ENCODE results near the gene CARS2.
"Not testable (repeated sequence)": the region's sequence is repeated elsewhere in the genome, so short reads cannot be mapped to it uniquely, and the experiment has no call there.

CARS2 gene

GRCh38 chr13:110706570-110707372 is 855 bp upstream of the CARS2 start:
- DNase-seq (ENCODE audit: low spot score): no peak

- no peak for DNase-seq (ENCODE audit: low spot score)
Observed at GRCh38 chr13:110705356-110705825, 525 bp downstream of the CARS2 start.

- no peak for DNase-seq (ENCODE audit: low spot score)
Observed at GRCh38 chr13:110702591-110703526, 3.1 kb downstream of the CARS2 start.

GRCh38 chr13:110702089-110702488 is 3.8 kb downstream of the CARS2 start:
- DNase-seq (ENCODE audit: low spot score): no peak

- DNase-seq (ENCODE audit: low spot score): not testable (repeated sequence)
Observed at GRCh38 chr13:110701061-110701460, 4.9 kb downstream of the CARS2 start.

GRCh38 chr13:110700641-110701040 is 5.3 kb downstream of the CARS2 start:
- DNase-seq (ENCODE audit: low spot score): no peak

- no peak for DNase-seq (ENCODE audit: low spot score)
Observed at GRCh38 chr13:110700186-110700585, 5.7 kb downstream of the CARS2 start.

GRCh38 chr13:110699148-110700145 is 6.5 kb downstream of the CARS2 start:
- no peak for DNase-seq (ENCODE audit: low spot score)

- peak; percentile 38 for DNase-seq (ENCODE audit: low spot score)
Observed at GRCh38 chr13:110698689-110699088, 7.2 kb downstream of the CARS2 start.

- no peak for DNase-seq (ENCODE audit: low spot score)
Observed at GRCh38 chr13:110697842-110698241, 8.1 kb downstream of the CARS2 start.

GRCh38 chr13:110696776-110697175 is 9.1 kb downstream of the CARS2 start:
- DNase-seq (ENCODE audit: low spot score): no peak

- DNase-seq (ENCODE audit: low spot score): not testable (repeated sequence)
Observed at GRCh38 chr13:110695774-110696173, 10.1 kb downstream of the CARS2 start.

GRCh38 chr13:110690516-110690915 is 15.4 kb downstream of the CARS2 start:
- no peak for DNase-seq (ENCODE audit: low spot score)

- no peak for DNase-seq (ENCODE audit: low spot score)
Observed at GRCh38 chr13:110689711-110690110, 16.2 kb downstream of the CARS2 start.

GRCh38 chr13:110689041-110689440 is 16.9 kb downstream of the CARS2 start:
- DNase-seq (ENCODE audit: low spot score): no peak

- DNase-seq (ENCODE audit: low spot score): no peak
Observed at GRCh38 chr13:110687736-110688135, 18.2 kb downstream of the CARS2 start.

- DNase-seq (ENCODE audit: low spot score): no peak
Observed at GRCh38 chr13:110685305-110686020, 20.5 kb downstream of the CARS2 start.

- no peak for DNase-seq (ENCODE audit: low spot score)
Observed at GRCh38 chr13:110684388-110685056, 21.4 kb downstream of the CARS2 start.

- no peak for DNase-seq (ENCODE audit: low spot score)
Observed at GRCh38 chr13:110683921-110684320, 22.0 kb downstream of the CARS2 start.

- peak; percentile 72 for DNase-seq (ENCODE audit: low spot score)
Observed at GRCh38 chr13:110683203-110683883, 22.6 kb downstream of the CARS2 start.

All from NAMALWA (cell line).